HG03039 (cell line): ENCODE measurements around the gene PTPN2.

Experiments used
- ATAC-seq: cut with Tn5 transposase; IDR thresholded peaks from one replicate; pipeline ENCODE4 v1.9.1; 2021; ENCODE audit warnings: mild to moderate bottlenecking, moderate library complexity; ENCODE audit not compliant: unreplicated experiment

PTPN2 gene

GRCh38 chr18:12828116-12829051 is 55.7 kb downstream of the PTPN2 start:
- ATAC-seq = no peak

- no peak for ATAC-seq
Measured at GRCh38 chr18:12827588-12827987, 56.4 kb downstream of the PTPN2 start.

- ATAC-seq = no peak
Measured at GRCh38 chr18:12825230-12825629, 58.8 kb downstream of the PTPN2 start.

- ATAC-seq = no peak
Measured at GRCh38 chr18:12823892-12824291, 60.1 kb downstream of the PTPN2 start.

- ATAC-seq = no peak
Measured at GRCh38 chr18:12821408-12821807, 62.6 kb downstream of the PTPN2 start.

- no peak for ATAC-seq
Measured at GRCh38 chr18:12820506-12820905, 63.5 kb downstream of the PTPN2 start.

GRCh38 chr18:12819841-12820240 is 64.2 kb downstream of the PTPN2 start:
- no peak for ATAC-seq

GRCh38 chr18:12819322-12819721 is 64.7 kb downstream of the PTPN2 start:
- ATAC-seq = peak; percentile 86

GRCh38 chr18:12818243-12818642 is 65.8 kb downstream of the PTPN2 start:
- ATAC-seq = no peak

GRCh38 chr18:12816451-12816850 is 67.6 kb downstream of the PTPN2 start:
- no peak for ATAC-seq

- no peak for ATAC-seq
Measured at GRCh38 chr18:12811191-12811950, 72.7 kb downstream of the PTPN2 start.

GRCh38 chr18:12803069-12803936 is 80.7 kb downstream of the PTPN2 start:
- no peak for ATAC-seq

GRCh38 chr18:12802538-12802937 is 81.5 kb downstream of the PTPN2 start:
- ATAC-seq = no peak

- ATAC-seq = no peak
Measured at GRCh38 chr18:12796448-12796847, 87.6 kb downstream of the PTPN2 start.

- ATAC-seq = no peak
Measured at GRCh38 chr18:12791610-12792009, 92.4 kb downstream of the PTPN2 start.

- ATAC-seq = no peak
Measured at GRCh38 chr18:12786669-12787068, 97.4 kb downstream of the PTPN2 start.

- ATAC-seq = no peak
Measured at GRCh38 chr18:12783524-12783923, 100.5 kb downstream of the PTPN2 start.

GRCh38 chr18:12782521-12782920 is 101.5 kb downstream of the PTPN2 start:
- no peak for ATAC-seq

GRCh38 chr18:12779456-12779855 is 104.6 kb downstream of the PTPN2 start:
- no peak for ATAC-seq

GRCh38 chr18:12779043-12779442 is 105.0 kb downstream of the PTPN2 start:
- no peak for ATAC-seq

- no peak for ATAC-seq
Measured at GRCh38 chr18:12777500-12777944, 106.5 kb downstream of the PTPN2 start.
